ENCODE measurements around the gene MSLN. TPM values are rescaled to one million over a fixed set of nuclear protein-coding genes. Genes with fewer than 3 reads are reported as not detected.

MSLN gene
- polyA plus RNA-seq, 1 donor (not counting 4 experiments of a cell fraction or from before 2014, with no cell fraction given) = 8.5 TPM

- H3K9me3 ChIP-seq (ENCODE audit: control insufficient read depth, low read depth, low read length) = no peaks in the 10 kb centered on the region
- H3K9ac ChIP-seq (ENCODE audit: control insufficient read depth, extremely low read depth, insufficient read depth, low read length) = no peak overlapping the region
- TF ChIP-seq, protein P1, sequence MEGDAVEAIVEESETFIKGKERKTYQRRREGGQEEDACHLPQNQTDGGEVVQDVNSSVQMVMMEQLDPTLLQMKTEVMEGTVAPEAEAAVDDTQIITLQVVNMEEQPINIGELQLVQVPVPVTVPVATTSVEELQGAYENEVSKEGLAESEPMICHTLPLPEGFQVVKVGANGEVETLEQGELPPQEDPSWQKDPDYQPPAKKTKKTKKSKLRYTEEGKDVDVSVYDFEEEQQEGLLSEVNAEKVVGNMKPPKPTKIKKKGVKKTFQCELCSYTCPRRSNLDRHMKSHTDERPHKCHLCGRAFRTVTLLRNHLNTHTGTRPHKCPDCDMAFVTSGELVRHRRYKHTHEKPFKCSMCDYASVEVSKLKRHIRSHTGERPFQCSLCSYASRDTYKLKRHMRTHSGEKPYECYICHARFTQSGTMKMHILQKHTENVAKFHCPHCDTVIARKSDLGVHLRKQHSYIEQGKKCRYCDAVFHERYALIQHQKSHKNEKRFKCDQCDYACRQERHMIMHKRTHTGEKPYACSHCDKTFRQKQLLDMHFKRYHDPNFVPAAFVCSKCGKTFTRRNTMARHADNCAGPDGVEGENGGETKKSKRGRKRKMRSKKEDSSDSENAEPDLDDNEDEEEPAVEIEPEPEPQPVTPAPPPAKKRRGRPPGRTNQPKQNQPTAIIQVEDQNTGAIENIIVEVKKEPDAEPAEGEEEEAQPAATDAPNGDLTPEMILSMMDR (optimal IDR thresholded peaks at IDR 0.05 in 1 of 3, IDR thresholded peaks at IDR 0.05 in 1 of 3, conservative IDR thresholded peaks at IDR 0.05 in 1 of 3; ENCODE audit: extremely low read depth in 1 of 3, insufficient read depth in 2 of 3, low read length in 3 of 3) = peak in 1 of 3 experiments; percentile 30
- TF ChIP-seq EZH2 (IDR thresholded peaks at IDR 0.05; ENCODE audit: low read length) = no peak
- no peaks in the 10 kb centered on the region for H4K20me1 ChIP-seq (ENCODE audit: control insufficient read depth, extremely low read depth, insufficient read depth, low read length)
- no peak for DNase-seq (ENCODE audit: low read depth, low spot score)
- no peak overlapping the region for H2AFZ ChIP-seq (ENCODE audit: control insufficient read depth, low read length)
- no peak overlapping the region for H3K4me2 ChIP-seq (ENCODE audit: control insufficient read depth, extremely low read depth, insufficient read depth, low read depth, low read length)
- H3K9me1 ChIP-seq (ENCODE audit: control insufficient read depth, extremely low read depth, insufficient read depth, low read length) = no peaks in the 10 kb centered on the region
- no peak overlapping the region for H3K4me3 ChIP-seq (ENCODE audit: control insufficient read depth in 2 of 3, extremely low read depth in 1 of 3, insufficient read depth in 2 of 3, low read depth in 1 of 3, low read length in 3 of 3)
- dilution Hi-C loops (cut with MboI; ENCODE audit: extremely low pct_ligation_motif_present, low sequenced_read_pairs) = no loop called here
- H3K27ac ChIP-seq (ENCODE audit: control insufficient read depth, insufficient read depth, low read length) = no peak overlapping the region
- H3K27me3 ChIP-seq (ENCODE audit: control insufficient read depth, extremely low read depth, insufficient read depth, low read length) = no peaks in the 10 kb centered on the region
- H3K36me3 ChIP-seq (ENCODE audit: control insufficient read depth in 2 of 2, extremely low read depth in 1 of 2, insufficient read depth in 2 of 2, low read length in 2 of 2) = peaks cover 0 to 4% of the 10 kb centered on the region in 2 experiments
- H3K4me1 ChIP-seq (ENCODE audit: control insufficient read depth, extremely low read depth, insufficient read depth, low read length) = peaks cover 11% of the 10 kb centered on the region
- FAIRE-seq = no peak
- peaks cover 12% of the 10 kb centered on the region for H3K79me2 ChIP-seq (ENCODE audit: control insufficient read depth, insufficient read depth, low read length)
Measured at GRCh38 chr16:743794-744500, 16.6 kb upstream of the MSLN start.

DNA sequence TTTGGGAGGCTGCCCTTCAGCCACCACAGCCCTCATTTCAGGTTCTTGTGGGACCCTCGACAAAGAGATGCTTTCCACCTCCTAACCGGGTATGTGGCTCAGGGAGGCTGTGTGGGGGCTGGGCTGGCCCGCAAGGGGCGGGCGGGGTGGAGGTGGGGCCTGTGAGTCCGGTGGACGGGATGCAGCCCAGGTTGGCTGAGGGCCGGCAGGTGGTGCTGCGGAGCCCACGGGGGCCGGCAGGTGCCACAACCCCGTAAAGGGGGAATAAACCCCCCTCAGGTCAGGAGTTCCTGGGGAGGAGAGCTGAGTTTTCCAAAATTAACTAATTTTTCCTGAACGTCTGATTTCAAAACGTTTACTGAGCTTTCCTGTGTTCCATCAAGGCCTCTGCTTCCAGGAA is 14.8 kb upstream of the MSLN start:
- DNase-seq (ENCODE audit: low read depth, low spot score) (no peak), FAIRE-seq (no peak)
- H3K4me1 ChIP-seq (ENCODE audit: control insufficient read depth, extremely low read depth, insufficient read depth, low read length) = peaks cover 3% of the 10 kb centered on the region
- dilution Hi-C loops (cut with MboI; ENCODE audit: extremely low pct_ligation_motif_present, low sequenced_read_pairs) = no loop called here
- no peak overlapping the region for H3K4me2 ChIP-seq (ENCODE audit: control insufficient read depth, extremely low read depth, insufficient read depth, low read depth, low read length)
- H3K4me3 ChIP-seq (ENCODE audit: control insufficient read depth in 2 of 3, extremely low read depth in 1 of 3, insufficient read depth in 2 of 3, low read depth in 1 of 3, low read length in 3 of 3) = no peak overlapping the region
- H3K9me3 ChIP-seq (ENCODE audit: control insufficient read depth, low read depth, low read length) = no peaks in the 10 kb centered on the region
- no peaks in the 10 kb centered on the region for H3K79me2 ChIP-seq (ENCODE audit: control insufficient read depth, insufficient read depth, low read length)
- H3K9me1 ChIP-seq (ENCODE audit: control insufficient read depth, extremely low read depth, insufficient read depth, low read length) = no peaks in the 10 kb centered on the region
- no peaks in the 10 kb centered on the region for H3K36me3 ChIP-seq (ENCODE audit: control insufficient read depth in 2 of 2, extremely low read depth in 1 of 2, insufficient read depth in 2 of 2, low read length in 2 of 2)
- H4K20me1 ChIP-seq (ENCODE audit: control insufficient read depth, extremely low read depth, insufficient read depth, low read length) = no peaks in the 10 kb centered on the region
- TF ChIP-seq, protein P1 (optimal IDR thresholded peaks at IDR 0.05 in 1 of 3, IDR thresholded peaks at IDR 0.05 in 1 of 3, conservative IDR thresholded peaks at IDR 0.05 in 1 of 3; ENCODE audit: extremely low read depth in 1 of 3, insufficient read depth in 2 of 3, low read length in 3 of 3) = peak; percentile 22 to 73 (median 68)
- TF ChIP-seq EZH2 (IDR thresholded peaks at IDR 0.05; ENCODE audit: low read length) = no peak
- H3K27ac ChIP-seq (ENCODE audit: control insufficient read depth, insufficient read depth, low read length) = no peak overlapping the region
- H2AFZ ChIP-seq (ENCODE audit: control insufficient read depth, low read length) = no peak overlapping the region
- H3K9ac ChIP-seq (ENCODE audit: control insufficient read depth, extremely low read depth, insufficient read depth, low read length) = no peak overlapping the region
- no peaks in the 10 kb centered on the region for H3K27me3 ChIP-seq (ENCODE audit: control insufficient read depth, extremely low read depth, insufficient read depth, low read length)
